Neutrophil (primary cell): Measurements from ENCODE around the gene STMP1.

Experiments used
- H3K27ac ChIP-seq: fragments of 200-600 bp; sonication (generic); 2 replicates; pipeline ENCODE4 v1.5.1; 2016; ENCODE audit warnings: mild to moderate bottlenecking, moderate library complexity
- H3K27me3 ChIP-seq: fragments of 200-600 bp; sonication (generic); 2 replicates; pipeline ENCODE4 v1.6.0; 2016; ENCODE audit warnings: mild to moderate bottlenecking
- H3K36me3 ChIP-seq: fragments of 200-600 bp; sonication (generic); 2 replicates; pipeline ENCODE4 v1.5.1; 2017
- H3K4me1 ChIP-seq, 2 experiments: fragments of 200-600 bp in 1 of 2; sonication (generic) in 1 of 2; 1 replicate in 1 of 2; 2 replicates in 1 of 2; pipeline versions ENCODE4 v1.5.1 to v1.6.1; 2013 to 2016; ENCODE audit warnings: low read depth in 1 of 2, low read length in 1 of 2, mild to moderate bottlenecking in 1 of 2, moderate library complexity in 1 of 2; ENCODE audit not compliant: control insufficient read depth in 1 of 2, insufficient read depth in 1 of 2
- H3K4me3 ChIP-seq, 2 experiments: fragments of 200-600 bp in 1 of 2; sonication (generic) in 1 of 2; 1 replicate in 1 of 2; 2 replicates in 1 of 2; pipeline ENCODE4 v1.5.1; 2013 to 2016; ENCODE audit warnings: low read depth in 1 of 2, low read length in 1 of 2, mild to moderate bottlenecking in 1 of 2, moderate library complexity in 1 of 2
- H3K9me3 ChIP-seq: fragments of 200-600 bp; sonication (generic); 2 replicates; pipeline ENCODE4 v1.5.1; 2016
- CTCF ChIP-seq: fragments of 200-600 bp; sonication (generic); IDR thresholded peaks from 2 replicates; pipeline ENCODE4 v1.5.1; 2016; ENCODE audit warnings: antibody characterized with exemption

The STMP1 gene

GRCh38 chr7:135709508-135709907, 47.2 kb downstream of the STMP1 start:
- no peak overlapping the region for H3K27ac ChIP-seq
- TF ChIP-seq CTCF, result no peak
- H3K4me1 ChIP-seq, result peaks cover 11 to 13% of the 10 kb centered on the region in 2 experiments
- H3K27me3 ChIP-seq, result no peaks in the 10 kb centered on the region
- no peaks in the 10 kb centered on the region for H3K36me3 ChIP-seq
- no peak overlapping the region for H3K4me3 ChIP-seq
- no peaks in the 10 kb centered on the region for H3K9me3 ChIP-seq

- Histone ChIP-seq H3K4me1 (peaks cover 11 to 13% of the 10 kb centered on the region in 2 experiments), H3K36me3 (no peaks in the 10 kb centered on the region), H3K27me3 (no peaks in the 10 kb centered on the region), H3K4me3 (no peak overlapping the region), H3K27ac (no peak overlapping the region), H3K9me3 (no peaks in the 10 kb centered on the region)
- peak; percentile 62 for TF ChIP-seq CTCF
These were observed 48.3 kb downstream of the STMP1 start for GRCh38 chr7:135710417-135711138.

- Histone ChIP-seq H3K27me3 (no peaks in the 10 kb centered on the region), H3K4me1 (peaks cover 11 to 13% of the 10 kb centered on the region in 2 experiments), H3K4me3 (no peak overlapping the region), H3K9me3 (no peaks in the 10 kb centered on the region), H3K36me3 (no peaks in the 10 kb centered on the region), H3K27ac (no peak overlapping the region)
- TF ChIP-seq CTCF, result no peak
These were observed 48.8 kb downstream of the STMP1 start for GRCh38 chr7:135711139-135711469.

GRCh38 chr7:135712182-135712782, 50.0 kb downstream of the STMP1 start:
- no peak overlapping the region for H3K27ac ChIP-seq

DNA sequence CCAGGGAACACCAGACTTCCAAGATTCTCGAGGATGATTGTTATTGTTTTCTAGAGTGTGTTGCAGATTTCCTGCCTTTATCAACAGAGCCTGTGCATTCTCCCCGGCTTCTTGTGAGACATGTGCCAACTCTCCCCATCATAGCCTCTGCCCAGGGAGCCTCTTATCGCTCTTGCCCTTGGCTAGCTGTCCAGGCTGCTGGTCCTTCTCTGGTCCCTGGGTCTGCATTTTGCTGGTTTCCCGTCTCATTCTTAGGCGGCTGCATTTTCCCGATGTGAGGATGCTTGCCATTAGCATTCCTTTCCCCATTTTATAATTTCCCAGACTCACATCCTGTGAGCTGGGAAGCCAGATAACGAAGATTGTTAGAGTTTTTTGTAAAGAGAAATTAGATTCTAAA, 50.5 kb downstream of the STMP1 start:
- H3K27me3 ChIP-seq, result no peaks in the 10 kb centered on the region
- no peaks in the 10 kb centered on the region for H3K36me3 ChIP-seq
- TF ChIP-seq CTCF, result no peak
- H3K9me3 ChIP-seq, result no peaks in the 10 kb centered on the region
- H3K4me3 ChIP-seq, result no peak overlapping the region
- no peak overlapping the region for H3K27ac ChIP-seq
- H3K4me1 ChIP-seq, result peaks cover 5% of the 10 kb centered on the region in 2 experiments

More at GRCh38 chr7:135712182-135712782, 50.0 kb downstream of the STMP1 start:
- Histone ChIP-seq H3K36me3 (no peaks in the 10 kb centered on the region), H3K4me1 (peaks cover 11% of the 10 kb centered on the region in 2 experiments), H3K27me3 (no peaks in the 10 kb centered on the region), H3K4me3 (no peak overlapping the region), H3K9me3 (no peaks in the 10 kb centered on the region)
- no peak for TF ChIP-seq CTCF
